SU-DHL-6 (cell line): ENCODE results near the gene ART1.
"Not testable (repeated sequence)": the region's sequence is repeated elsewhere in the genome, so short reads cannot be mapped to it uniquely, and the experiment has no call there.

Experiments used
- H2AFZ ChIP-seq: fragments of 200-600 bp; sonication (generic); 2 replicates; pipeline ENCODE4 v1.6.1; 2014; ENCODE audit warnings: low read depth, mild to moderate bottlenecking, moderate library complexity, mixed read lengths, antibody characterized with exemption, low read length; ENCODE audit not compliant: severe bottlenecking
- H3F3A ChIP-seq: fragments of 200-600 bp; shearing (Covaris generic); 2 replicates; pipeline ENCODE4 v1.6.0; 2016; ENCODE audit warnings: antibody characterized with exemption, mild to moderate bottlenecking; ENCODE audit not compliant: insufficient read depth
- H3K27ac ChIP-seq: fragments of 200-600 bp; sonication (generic); 2 replicates; pipeline ENCODE4 v1.5.1; 2016; ENCODE audit warnings: low read depth, mild to moderate bottlenecking, low read length, moderate library complexity, mixed read lengths
- H3K27me3 ChIP-seq: fragments of 200-600 bp; sonication (generic), shearing (Covaris generic); 2 replicates; pipeline ENCODE4 v1.6.0; 2014; ENCODE audit warnings: mild to moderate bottlenecking, low read length
- H3K36me3 ChIP-seq: fragments of 200-600 bp; sonication (generic); 2 replicates; pipeline ENCODE4 v1.6.1; 2014; ENCODE audit warnings: mild to moderate bottlenecking, low read length, mixed read lengths
- H3K4me2 ChIP-seq: fragments of 300-600, 200-600 bp; shearing (Covaris generic), sonication (generic); 2 replicates; pipeline ENCODE4 v1.6.0; 2014; ENCODE audit warnings: low read length, low read depth, mild to moderate bottlenecking; ENCODE audit not compliant: poor library complexity, severe bottlenecking
- H3K4me3 ChIP-seq: fragments of 200-600 bp; sonication (generic); 2 replicates; pipeline ENCODE4 v1.5.1; 2014; ENCODE audit warnings: antibody characterized with exemption, low read length, mild to moderate bottlenecking, mixed read lengths; ENCODE audit not compliant: insufficient read depth, poor library complexity, severe bottlenecking
- H3K79me2 ChIP-seq: fragments of 200-600 bp; sonication (generic); 2 replicates; pipeline ENCODE4 v1.6.1; 2014; ENCODE audit warnings: mild to moderate bottlenecking, low read length, moderate library complexity; ENCODE audit not compliant: insufficient read depth
- H3K9ac ChIP-seq: fragments of 200-600 bp; sonication (generic); 2 replicates; pipeline ENCODE4 v1.7.0; 2014; ENCODE audit warnings: mild to moderate bottlenecking, low read length
- H3K9me2 ChIP-seq: fragments of 200-600 bp; sonication (generic); replicated peaks from 2 replicates; pipeline ENCODE4 v1.6.1; 2014; ENCODE audit warnings: low read length; ENCODE audit not compliant: insufficient read depth
- H3K9me3 ChIP-seq: fragments of 200-600 bp; sonication (generic); 2 replicates; pipeline ENCODE4 v1.6.1; 2014; ENCODE audit warnings: low read length, mixed read lengths; ENCODE audit not compliant: insufficient read depth
- H4K20me1 ChIP-seq: fragments of 200-600 bp; sonication (generic); 2 replicates; pipeline ENCODE4 v1.6.1; 2014; ENCODE audit warnings: low read depth, mild to moderate bottlenecking, antibody characterized with exemption, low read length, moderate library complexity, mixed read lengths
- CTCF ChIP-seq: fragments of 200-600 bp; sonication (generic); IDR thresholded peaks from one replicate; pipeline ENCODE4 v1.5.1; 2017; ENCODE audit warnings: antibody characterized with exemption, mild to moderate bottlenecking, low read length, moderate library complexity; ENCODE audit not compliant: insufficient read depth, poor library complexity, severe bottlenecking
- EZH2phosphoT487 ChIP-seq: fragments of 200-600 bp; sonication (generic), shearing (Covaris generic); conservative IDR thresholded peaks from 2 replicates; pipeline ENCODE4 v1.6.1; 2018; ENCODE audit warnings: mild to moderate bottlenecking, antibody characterized with exemption, low read length, moderate library complexity, mixed read lengths

Gene ART1

DNA sequence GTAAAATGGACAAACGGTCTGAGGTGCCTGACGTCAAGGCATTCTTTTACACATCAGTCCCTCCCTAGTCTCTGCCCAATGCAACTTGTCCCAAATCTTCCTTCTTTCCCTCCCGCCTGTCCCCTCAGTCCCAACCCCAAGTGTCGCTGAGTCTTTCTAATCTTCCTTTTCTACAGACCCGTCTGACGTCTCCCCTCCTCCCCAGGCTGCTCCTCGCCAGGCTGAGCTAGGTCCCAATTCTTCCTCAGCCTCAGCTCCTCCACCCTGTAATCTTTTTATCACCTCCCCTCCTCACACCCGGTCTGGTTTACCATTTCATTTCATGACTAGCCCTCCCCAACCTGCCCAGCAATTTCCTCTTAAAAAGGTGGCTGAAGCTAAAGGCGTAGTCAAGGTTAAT, 4.4 kb downstream of the ART1 start:
- not testable (repeated sequence) for H2AFZ ChIP-seq, H3K9ac ChIP-seq, H4K20me1 ChIP-seq

DNA sequence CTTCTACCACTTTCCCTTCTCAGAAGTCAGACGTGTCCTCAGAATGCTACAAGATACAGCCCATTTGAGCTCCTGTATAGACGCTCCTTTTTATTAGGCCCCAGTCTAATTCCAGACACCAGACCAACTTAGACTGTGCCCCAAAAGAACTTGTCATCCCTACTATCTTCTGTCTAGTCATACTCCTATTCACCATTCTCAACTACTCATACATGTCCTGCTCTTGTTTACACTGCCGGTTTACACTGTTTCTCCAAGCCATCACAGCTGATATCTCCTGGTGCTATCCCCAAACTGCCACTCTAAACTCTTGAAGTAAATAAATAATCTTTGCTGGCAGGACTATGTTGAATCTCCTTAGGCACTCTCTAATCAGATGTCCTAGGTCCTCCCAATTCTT, 7.6 kb downstream of the ART1 start:
- H3K4me2 ChIP-seq, H3F3A ChIP-seq, H3K9ac ChIP-seq, H3K27me3 ChIP-seq, H3K36me3 ChIP-seq, H3K9me2 ChIP-seq, H3K27ac ChIP-seq, H2AFZ ChIP-seq, H3K79me2 ChIP-seq, H3K9me3 ChIP-seq, H4K20me1 ChIP-seq, H3K4me3 ChIP-seq: not testable (repeated sequence)

More for the DNA sequence above, 4.4 kb downstream of the ART1 start:
- not testable (repeated sequence) for H3K9me3 ChIP-seq, H3F3A ChIP-seq, H3K36me3 ChIP-seq, H3K4me3 ChIP-seq, H3K4me2 ChIP-seq, H3K79me2 ChIP-seq, H3K9me2 ChIP-seq, H3K27me3 ChIP-seq, H3K27ac ChIP-seq

GRCh38 chr11:3655547-3655946, 10.6 kb downstream of the ART1 start:
- no peaks in the 10 kb centered on the region for H3K9me2 ChIP-seq
- H3K27me3 ChIP-seq, result no peaks in the 10 kb centered on the region
- TF ChIP-seq EZH2phosphoT487 (no peak), CTCF (no peak)
- H3K36me3 ChIP-seq, result no peaks in the 10 kb centered on the region
- H4K20me1 ChIP-seq, result no peaks in the 10 kb centered on the region
- H3K79me2 ChIP-seq, result no peaks in the 10 kb centered on the region
- no peak overlapping the region for H3K4me3 ChIP-seq
- H3K4me2 ChIP-seq, result no peak overlapping the region
- no peak overlapping the region for H3K9ac ChIP-seq
- no peaks in the 10 kb centered on the region for H3F3A ChIP-seq
- no peaks in the 10 kb centered on the region for H3K9me3 ChIP-seq
- no peak overlapping the region for H2AFZ ChIP-seq
- H3K27ac ChIP-seq, result no peak overlapping the region

DNA sequence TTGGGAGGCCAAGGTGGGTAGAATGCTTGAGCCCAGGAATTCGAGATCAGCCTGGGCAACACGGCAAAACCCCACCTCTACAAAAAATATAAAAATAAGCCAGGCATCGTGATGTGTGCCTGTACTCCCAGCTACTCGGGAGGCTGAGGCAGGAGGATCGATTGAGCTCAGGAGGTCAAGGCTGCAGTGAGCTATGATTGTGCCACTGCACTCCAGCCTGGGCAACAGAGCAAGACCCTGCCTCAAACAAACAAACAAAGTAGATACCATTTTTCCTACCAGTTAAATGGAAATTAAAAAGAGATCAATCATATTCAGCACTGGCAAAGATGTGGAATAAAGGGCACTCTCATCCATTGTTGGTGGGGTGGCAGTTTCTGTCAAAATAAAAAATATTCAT, 12.4 kb downstream of the ART1 start:
- not testable (repeated sequence) for H3K9me3 ChIP-seq

DNA sequence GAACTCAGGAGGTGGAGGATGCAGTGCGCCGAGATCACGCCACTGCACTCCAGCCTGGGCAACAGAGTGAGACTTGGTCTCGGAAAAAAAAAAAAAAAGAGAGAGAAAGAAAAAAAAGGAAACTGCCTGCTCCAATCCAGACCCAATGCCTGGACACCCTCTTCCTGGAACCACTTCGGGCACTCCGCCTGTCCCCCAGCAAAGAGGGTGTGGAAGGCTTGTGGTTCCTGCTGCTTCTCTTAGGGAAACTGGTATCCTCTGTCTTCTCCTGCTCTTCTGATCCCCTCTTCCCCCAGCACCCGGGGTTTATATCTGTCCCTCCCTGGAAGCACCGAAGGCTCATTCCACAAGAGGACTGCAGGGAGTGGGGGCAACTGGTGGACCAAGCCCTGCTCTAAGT, 13.3 kb downstream of the ART1 start:
- Histone ChIP-seq H3F3A (no peaks in the 10 kb centered on the region), H4K20me1 (no peaks in the 10 kb centered on the region), H3K9me3 (no peaks in the 10 kb centered on the region), H3K4me3 (no peak overlapping the region), H3K79me2 (no peaks in the 10 kb centered on the region), H2AFZ (no peak overlapping the region), H3K9ac (no peak overlapping the region), H3K36me3 (no peaks in the 10 kb centered on the region), H3K4me2 (no peak overlapping the region), H3K27ac (no peak overlapping the region), H3K27me3 (no peaks in the 10 kb centered on the region), H3K9me2 (no peaks in the 10 kb centered on the region)
- no peak for TF ChIP-seq EZH2phosphoT487
- TF ChIP-seq CTCF, result no peak

More for the DNA sequence above, 12.4 kb downstream of the ART1 start:
- H3K27me3 ChIP-seq, H3K36me3 ChIP-seq, H3K4me3 ChIP-seq, H3F3A ChIP-seq, H4K20me1 ChIP-seq, H3K4me2 ChIP-seq, H3K9ac ChIP-seq, H3K27ac ChIP-seq, H3K9me2 ChIP-seq, H2AFZ ChIP-seq, H3K79me2 ChIP-seq: not testable (repeated sequence)
